Spleen (tissue), 7 donors: ENCODE data around the gene CCDC92B.

Experiments
- POLR2A ChIP-seq, 3 donors: fragments of 450-650 bp; IDR thresholded peaks; one replicate each; pipeline ENCODE4 v1.5.1; 2017; ENCODE audit warnings: antibody characterized with exemption in 3 of 3, mild to moderate bottlenecking in 1 of 3
- TF ChIP-seq, protein P1 (sequence below), 11 experiments: fragments of 200-600 bp in 7 of 11; fragments of 450-650 bp in 4 of 11; sonication (generic) in 4 of 11; IDR thresholded peaks in 8 of 11; conservative IDR thresholded peaks in 3 of 11; 1 replicate in 7 of 11; 2 replicates in 4 of 11; pipeline versions ENCODE4 v1.4.0 to v1.8.0; 2016 to 2021; ENCODE audit warnings: antibody characterized with exemption in 11 of 11, inconsistent platforms in 4 of 11, mild to moderate bottlenecking in 1 of 11
- donor health status: DM: no; HTN: no; CAD: no; lungs with moderate emphysema.
- donor health status: DM: no; HTN: no; CAD: no.
- donor health status: DM: no; HTN: no; CAD: no.

- no peak for TF ChIP-seq POLR2A (IDR thresholded peaks at IDR 0.05)
- TF ChIP-seq, protein P1, sequence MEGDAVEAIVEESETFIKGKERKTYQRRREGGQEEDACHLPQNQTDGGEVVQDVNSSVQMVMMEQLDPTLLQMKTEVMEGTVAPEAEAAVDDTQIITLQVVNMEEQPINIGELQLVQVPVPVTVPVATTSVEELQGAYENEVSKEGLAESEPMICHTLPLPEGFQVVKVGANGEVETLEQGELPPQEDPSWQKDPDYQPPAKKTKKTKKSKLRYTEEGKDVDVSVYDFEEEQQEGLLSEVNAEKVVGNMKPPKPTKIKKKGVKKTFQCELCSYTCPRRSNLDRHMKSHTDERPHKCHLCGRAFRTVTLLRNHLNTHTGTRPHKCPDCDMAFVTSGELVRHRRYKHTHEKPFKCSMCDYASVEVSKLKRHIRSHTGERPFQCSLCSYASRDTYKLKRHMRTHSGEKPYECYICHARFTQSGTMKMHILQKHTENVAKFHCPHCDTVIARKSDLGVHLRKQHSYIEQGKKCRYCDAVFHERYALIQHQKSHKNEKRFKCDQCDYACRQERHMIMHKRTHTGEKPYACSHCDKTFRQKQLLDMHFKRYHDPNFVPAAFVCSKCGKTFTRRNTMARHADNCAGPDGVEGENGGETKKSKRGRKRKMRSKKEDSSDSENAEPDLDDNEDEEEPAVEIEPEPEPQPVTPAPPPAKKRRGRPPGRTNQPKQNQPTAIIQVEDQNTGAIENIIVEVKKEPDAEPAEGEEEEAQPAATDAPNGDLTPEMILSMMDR (IDR thresholded peaks at IDR 0.05 in 8 of 11, conservative IDR thresholded peaks at IDR 0.05 in 3 of 11): no peak
Measured at GRCh38 chr17:2688351-2689342, 60.8 kb downstream of the CCDC92B start.
